Measurements from ENCODE around the gene BAZ2A.
"Not testable (repeated sequence)": the region's sequence is repeated elsewhere in the genome, so short reads cannot be mapped to it uniquely, and the experiment has no call there.

BAZ2A gene

DNA sequence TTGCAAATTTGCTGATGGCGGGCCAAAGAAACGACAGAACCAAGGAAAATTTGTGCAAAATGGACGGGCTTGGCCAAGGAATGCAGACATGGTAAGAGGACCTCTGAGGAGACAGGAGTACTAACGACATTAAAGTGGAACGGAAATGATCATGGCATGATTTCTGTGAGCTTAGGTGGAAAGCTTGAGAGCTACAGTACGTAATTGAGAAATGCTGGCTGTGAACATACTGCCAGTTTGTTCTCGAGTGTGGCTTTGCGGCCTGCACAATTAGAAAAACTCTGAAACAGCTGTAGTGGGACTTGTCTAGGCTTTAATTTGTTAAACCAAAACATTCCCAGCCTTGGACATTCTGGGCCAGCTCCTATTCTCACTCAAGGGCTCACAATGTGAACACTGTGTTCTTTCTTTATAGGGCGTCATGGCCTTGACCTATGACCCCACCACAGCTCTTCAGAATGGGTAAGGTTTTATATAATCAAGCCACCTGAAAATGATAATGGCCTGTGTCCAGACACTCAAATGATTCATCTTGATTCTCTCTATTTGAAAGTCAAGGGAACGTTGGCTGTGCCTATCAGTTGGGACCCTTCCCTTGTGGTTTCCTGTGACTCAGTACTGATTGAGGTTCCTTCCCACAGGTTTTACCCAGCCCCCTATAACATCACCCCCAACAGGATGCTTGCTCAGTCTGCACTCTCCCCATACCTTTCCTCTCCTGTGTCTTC, 48.5 kb downstream of the BAZ2A start:
- CTCF ChIA-PET: interaction anchor here (0.6 to 2.3 kb wide), 7 partner anchors 8 to 78 kb away, joined by 3 to 27 read pairs (median 6); no protein-coding TSS in a partner anchor
- no peak overlapping the region for H3K4me3 ChIP-seq (ENCODE audit: low read depth, low read length)
- TF ChIP-seq, protein P1, sequence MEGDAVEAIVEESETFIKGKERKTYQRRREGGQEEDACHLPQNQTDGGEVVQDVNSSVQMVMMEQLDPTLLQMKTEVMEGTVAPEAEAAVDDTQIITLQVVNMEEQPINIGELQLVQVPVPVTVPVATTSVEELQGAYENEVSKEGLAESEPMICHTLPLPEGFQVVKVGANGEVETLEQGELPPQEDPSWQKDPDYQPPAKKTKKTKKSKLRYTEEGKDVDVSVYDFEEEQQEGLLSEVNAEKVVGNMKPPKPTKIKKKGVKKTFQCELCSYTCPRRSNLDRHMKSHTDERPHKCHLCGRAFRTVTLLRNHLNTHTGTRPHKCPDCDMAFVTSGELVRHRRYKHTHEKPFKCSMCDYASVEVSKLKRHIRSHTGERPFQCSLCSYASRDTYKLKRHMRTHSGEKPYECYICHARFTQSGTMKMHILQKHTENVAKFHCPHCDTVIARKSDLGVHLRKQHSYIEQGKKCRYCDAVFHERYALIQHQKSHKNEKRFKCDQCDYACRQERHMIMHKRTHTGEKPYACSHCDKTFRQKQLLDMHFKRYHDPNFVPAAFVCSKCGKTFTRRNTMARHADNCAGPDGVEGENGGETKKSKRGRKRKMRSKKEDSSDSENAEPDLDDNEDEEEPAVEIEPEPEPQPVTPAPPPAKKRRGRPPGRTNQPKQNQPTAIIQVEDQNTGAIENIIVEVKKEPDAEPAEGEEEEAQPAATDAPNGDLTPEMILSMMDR (IDR thresholded peaks at IDR 0.05; ENCODE audit: insufficient read depth, low read length, missing control alignments): no peak
- POLR2A ChIA-PET: no interaction called here
- DNase-seq (ENCODE audit: low read depth, low spot score): no peak

DNA sequence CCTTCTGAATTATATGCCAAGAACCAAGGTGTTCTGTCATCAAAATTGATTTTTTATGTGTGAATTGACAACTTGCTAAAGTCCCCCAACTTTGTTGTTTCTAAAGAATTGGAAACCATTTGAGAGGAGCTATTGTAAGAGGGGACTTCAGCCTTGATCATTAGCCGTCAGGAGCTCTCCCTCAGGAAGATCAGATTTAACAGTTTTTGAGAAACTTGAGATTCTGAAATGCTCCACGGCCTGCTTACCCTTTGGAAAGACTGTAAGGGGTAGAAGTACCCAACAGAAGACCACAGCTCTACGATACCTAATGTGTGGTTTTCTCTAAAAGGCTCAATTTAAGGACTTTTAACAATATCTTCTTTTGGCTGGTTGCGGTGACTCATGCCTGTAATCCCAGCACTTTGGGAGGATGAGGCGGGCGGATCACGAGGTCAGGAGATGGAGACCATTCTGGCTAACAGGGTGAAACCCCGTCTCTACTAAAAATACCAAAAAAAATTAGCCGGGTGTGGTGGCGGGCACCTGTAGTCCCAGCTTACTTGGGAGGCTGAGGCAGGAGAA, 51.1 kb downstream of the BAZ2A start:
- no peak for DNase-seq (ENCODE audit: low read depth, low spot score)
- H3K4me3 ChIP-seq (ENCODE audit: low read depth, low read length): no peak overlapping the region
- CTCF ChIA-PET: interaction anchor here (0.9 to 7.9 kb wide), 5 partner anchors 10 to 426 kb away, joined by 3 to 226 read pairs (median 4); no protein-coding TSS in a partner anchor
- TF ChIP-seq, protein P1 (IDR thresholded peaks at IDR 0.05; ENCODE audit: insufficient read depth, low read length, missing control alignments): no peak
- POLR2A ChIA-PET: no interaction called here

DNA sequence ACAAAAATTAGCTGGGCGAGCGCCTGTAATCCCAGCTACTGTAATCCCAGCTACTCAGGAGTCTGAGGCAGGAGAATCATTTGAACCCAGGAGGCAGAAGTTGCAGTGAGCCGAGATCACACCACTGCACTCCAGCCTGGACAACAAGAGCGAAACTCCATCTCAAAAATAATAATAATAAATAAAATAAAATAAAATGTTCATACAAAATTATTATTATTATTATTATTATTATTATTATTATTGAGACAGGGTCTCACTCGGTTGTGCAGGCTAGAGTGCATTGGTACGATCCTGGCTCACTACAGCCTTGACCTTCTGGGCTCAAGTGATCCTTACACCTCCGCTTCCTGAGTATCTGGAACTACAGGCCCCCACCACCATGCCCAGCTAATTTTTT, 52.9 kb downstream of the BAZ2A start:
- DNase-seq (ENCODE audit: low read depth, low spot score); H3K4me3 ChIP-seq (ENCODE audit: low read depth, low read length); POLR2A ChIA-PET: not testable (repeated sequence)
- CTCF ChIA-PET: interaction anchor here (0.8 to 7.9 kb wide), 8 partner anchors 8 to 76 kb away, joined by 3 to 226 read pairs (median 4); partner anchors contain the start of gene RBMS2

DNA sequence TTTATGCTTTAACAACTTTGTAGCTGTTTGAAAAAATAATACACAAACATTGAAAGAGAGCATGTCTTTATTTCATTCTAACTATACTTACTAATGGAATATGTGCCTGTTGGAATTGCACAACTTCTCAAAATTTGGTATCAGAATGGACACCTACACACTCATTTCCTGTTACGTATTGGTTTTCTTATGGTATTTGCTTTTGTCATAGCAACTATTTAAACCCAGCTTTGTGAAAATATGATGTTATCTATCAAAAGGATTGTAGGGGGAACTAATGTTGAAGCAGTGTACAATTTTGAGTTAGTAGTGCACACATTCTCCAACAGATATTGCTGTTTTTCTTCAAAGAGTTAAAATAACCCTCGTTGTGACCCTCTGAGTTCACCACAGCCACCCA, 55.9 kb downstream of the BAZ2A start:
- TF ChIP-seq, protein P1 (IDR thresholded peaks at IDR 0.05; ENCODE audit: insufficient read depth, low read length, missing control alignments): no peak
- ChIA-PET POLR2A (no interaction called here), CTCF (interaction anchor here (0.7 to 7.9 kb wide), 18 partner anchors 11 to 89 kb away, joined by 3 to 226 read pairs (median 8); partner anchors contain the start of gene RBMS2)
- H3K4me3 ChIP-seq (ENCODE audit: low read depth, low read length): no peak overlapping the region
- no peak for DNase-seq (ENCODE audit: low read depth, low spot score)

DNA sequence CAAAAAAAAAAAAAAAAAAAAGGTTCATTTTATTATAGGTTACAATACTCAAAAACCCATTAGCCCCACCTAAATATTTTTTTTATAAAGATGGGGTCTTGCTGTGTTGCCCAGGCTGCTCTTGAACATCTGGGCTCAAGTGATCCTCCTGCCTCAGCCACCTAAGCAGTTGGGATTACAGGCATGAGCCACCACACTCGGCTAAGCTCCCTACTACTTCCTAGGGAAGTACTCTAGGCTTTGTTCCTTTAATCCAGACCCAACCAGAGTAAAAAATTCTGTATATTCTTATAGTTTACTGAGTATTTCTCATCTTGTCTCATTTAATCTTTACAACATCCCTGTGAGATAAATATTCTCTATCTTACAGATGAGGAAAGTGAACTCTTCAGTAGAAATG, 57.8 kb downstream of the BAZ2A start:
- no peak for DNase-seq (ENCODE audit: low read depth, low spot score)
- H3K4me3 ChIP-seq (ENCODE audit: low read depth, low read length): no peak overlapping the region
- TF ChIP-seq, protein P1 (IDR thresholded peaks at IDR 0.05; ENCODE audit: insufficient read depth, low read length, missing control alignments): no peak
- POLR2A ChIA-PET: no interaction called here
- CTCF ChIA-PET: interaction anchor here (0.6 to 7.9 kb wide), 8 partner anchors 9 to 66 kb away, joined by 4 to 226 read pairs (median 22); partner anchors contain the start of gene RBMS2

DNA sequence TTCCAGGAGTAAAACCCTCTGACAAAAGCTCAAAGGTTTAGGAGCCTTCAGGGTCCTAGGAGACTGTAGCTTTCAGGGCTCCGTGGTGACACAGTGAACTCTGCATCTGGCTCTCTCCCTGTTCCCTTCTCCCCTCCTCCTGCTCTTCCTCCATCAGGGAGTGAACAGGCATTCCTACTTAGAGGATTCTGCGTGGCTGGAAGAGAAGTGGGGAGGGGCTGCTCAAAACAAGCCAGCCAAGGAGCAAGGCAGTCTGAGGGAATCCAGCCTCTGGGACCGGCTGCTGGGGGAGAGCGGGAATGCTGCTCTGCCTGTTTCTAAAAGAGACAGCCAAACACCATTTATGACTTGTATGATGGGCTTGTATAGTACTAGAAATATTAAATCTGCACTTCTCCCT, 59.0 kb downstream of the BAZ2A start:
- ChIA-PET POLR2A (no interaction called here), CTCF (interaction anchor here (0.6 to 5.8 kb wide), 9 partner anchors 9 to 75 kb away, joined by 3 to 93 read pairs (median 6); partner anchors contain the start of gene RBMS2)
- TF ChIP-seq, protein P1 (IDR thresholded peaks at IDR 0.05; ENCODE audit: insufficient read depth, low read length, missing control alignments): no peak
- no peak for DNase-seq (ENCODE audit: low read depth, low spot score)
- no peak overlapping the region for H3K4me3 ChIP-seq (ENCODE audit: low read depth, low read length)

Data from AG04449 (cell line).